Stimulated activated CD4-positive, alpha-beta T cell treated with anti-CD3 and anti-CD28 coated beads, Interleukin-4, amount 100 ng/mL, for 48 hours (primary cell): ENCODE measurements around the gene GRID1.

Experiments
- DNase-seq, 2 donors: peaks; one replicate each; pipeline ENCODE4 v3.0.0-alpha.2; 2020; ENCODE audit warnings: low read depth in 2 of 2

GRID1 gene

DNA sequence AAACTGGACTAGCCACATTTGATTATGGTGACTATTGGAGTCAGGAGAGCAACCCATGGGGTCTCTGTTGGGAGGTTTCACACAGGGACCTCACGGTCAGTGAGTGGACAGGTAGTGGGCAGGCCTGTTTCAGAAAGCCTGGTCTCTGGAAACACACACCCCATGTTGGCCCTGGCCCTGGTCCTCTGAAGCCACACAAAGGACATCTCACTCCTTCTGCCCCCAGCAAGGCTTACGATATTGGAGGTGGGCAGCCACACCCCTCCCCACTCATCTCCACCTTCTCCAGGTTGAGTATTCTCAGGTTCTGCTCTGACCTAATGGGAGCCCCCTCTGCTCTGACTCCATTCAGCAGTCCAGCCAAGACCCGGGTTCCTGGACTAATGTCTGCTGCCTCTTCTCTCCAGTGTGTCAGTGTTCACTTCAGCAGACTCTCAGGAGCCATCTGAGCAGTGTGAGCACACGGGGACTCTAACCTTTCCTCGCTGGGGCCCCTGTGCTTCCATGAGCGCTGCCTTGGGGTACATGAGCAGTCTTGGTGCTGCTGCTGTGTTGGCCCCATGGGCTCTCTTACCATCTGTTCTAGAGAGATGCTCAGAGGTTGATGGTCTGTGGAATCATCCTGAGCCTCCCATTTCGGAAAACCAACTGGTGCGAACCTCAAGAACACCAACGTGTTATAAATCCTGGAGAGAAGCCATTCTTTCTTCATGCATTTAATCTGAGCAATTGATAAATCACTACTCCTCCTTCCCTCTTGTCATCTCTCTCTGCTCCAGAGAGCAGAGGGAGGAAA, 748.6 kb downstream of the GRID1 start:
- DNase-seq: no peak

DNA sequence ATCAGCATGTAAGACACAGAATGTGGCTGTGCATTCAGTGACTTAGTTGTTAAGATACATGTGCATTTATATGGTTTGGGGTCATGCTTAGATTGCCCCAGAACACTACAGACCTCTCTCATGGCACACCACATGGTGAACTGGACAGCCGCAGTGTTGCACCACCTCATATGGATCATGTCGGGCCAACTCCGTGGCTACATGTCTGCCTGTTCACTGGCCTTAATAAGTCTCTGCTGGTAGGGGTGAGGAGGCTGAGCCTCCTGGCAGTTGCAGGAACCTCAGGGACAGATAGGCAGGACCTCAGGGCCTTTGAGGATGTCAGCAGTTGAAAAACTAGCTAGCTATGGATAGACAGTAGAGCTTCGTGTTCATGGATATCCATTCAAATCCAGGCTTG, 751.0 kb downstream of the GRID1 start:
- DNase-seq: no peak

DNA sequence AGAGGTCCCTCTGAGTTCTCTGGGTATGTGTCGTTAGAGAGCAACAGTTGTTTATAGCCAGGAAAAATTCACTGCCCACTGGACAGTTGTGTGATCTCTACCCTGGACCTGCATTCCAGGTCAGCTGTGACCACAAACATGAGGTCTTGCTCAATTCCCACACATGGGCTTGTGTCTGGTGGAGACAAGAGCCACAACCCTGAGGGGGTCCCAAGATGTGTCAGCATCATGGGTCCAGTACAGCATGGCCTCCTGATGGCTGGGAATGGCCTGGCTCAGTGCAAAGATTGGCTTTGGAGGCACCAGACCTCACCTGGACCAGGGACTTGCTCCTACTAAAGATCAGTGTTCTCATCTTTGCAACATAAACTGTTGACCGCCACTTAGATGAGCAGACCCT, 751.6 kb downstream of the GRID1 start:
- no peak for DNase-seq

DNA sequence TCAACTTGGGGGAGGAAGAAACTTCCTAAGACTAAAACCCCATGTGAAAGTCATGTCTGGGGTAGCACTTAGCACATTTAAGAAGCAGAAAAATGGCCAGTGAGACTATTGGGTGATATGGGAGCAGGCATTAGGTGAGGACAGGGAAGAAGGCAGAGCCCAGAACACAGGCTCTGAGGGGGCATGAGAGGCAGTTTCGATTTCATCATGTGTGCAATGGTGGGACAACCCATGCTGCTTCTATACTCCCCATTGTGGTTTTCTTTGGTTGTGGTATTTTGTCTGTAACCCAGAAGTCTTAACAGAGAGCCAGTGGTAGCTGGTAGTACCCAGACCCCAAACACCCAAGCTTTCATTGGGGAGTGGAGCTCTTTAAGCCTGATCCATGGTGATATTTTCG, 752.0 kb downstream of the GRID1 start:
- no peak for DNase-seq

DNA sequence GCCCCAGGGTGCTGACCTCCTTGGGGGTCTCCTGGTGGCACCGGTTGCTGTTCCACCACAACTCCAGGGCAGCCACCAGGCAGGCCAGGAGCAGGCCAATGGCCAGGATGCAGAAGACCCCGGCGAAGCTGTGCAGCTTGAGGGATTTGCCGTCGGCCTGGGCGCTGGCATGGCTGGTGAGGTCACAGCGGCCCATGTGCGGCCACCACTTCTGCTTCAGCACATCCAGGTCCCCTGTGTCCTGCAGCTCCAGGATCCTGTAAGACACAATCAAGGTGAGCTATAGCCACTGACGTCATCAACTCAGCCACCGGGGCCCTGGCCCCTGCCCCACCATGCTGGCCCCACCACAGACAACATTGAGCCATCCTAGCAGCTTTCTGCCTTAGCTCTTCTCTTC, 753.2 kb downstream of the GRID1 start:
- no peak for DNase-seq

DNA sequence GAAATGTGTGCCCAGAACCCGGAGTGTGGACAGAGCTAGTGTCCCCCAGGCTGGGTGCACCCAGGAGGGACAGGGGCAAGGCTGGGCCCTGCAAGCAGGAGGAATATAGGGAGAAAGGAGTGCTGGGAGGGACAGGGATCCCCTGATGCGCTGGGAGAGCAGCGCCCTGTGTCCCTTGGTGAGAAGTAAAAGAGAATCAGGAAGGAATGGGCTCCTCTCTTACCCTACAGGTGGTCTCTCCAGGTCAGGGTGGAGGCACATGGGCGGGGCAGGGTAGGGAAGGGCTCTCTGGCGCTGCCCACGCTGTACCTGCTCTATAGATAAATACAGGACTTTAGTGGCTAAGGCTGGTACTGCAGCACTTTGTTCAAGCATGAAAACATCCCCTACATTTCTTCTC, 753.8 kb downstream of the GRID1 start:
- DNase-seq: peak in 1 of 2 donors; percentile 2

DNA sequence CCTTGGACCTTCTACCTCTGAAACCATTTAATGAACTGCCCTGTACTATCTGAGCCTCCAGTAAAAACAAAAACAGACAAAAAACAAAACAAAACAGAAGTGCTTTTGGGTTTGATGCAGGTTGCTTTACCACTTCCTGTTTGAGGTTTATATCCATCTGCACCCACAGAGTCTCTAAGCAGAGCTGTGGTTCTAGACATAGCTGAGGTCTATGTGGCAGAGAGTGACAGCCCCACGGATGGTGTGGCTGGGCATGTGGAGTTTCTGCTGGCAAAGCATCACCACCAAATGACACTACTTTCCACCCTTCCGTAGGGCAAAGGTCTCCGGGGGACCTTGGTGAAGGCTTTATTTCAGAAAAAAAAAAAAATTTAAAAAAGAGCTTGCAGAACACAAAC, 754.2 kb downstream of the GRID1 start:
- no peak for DNase-seq

DNA sequence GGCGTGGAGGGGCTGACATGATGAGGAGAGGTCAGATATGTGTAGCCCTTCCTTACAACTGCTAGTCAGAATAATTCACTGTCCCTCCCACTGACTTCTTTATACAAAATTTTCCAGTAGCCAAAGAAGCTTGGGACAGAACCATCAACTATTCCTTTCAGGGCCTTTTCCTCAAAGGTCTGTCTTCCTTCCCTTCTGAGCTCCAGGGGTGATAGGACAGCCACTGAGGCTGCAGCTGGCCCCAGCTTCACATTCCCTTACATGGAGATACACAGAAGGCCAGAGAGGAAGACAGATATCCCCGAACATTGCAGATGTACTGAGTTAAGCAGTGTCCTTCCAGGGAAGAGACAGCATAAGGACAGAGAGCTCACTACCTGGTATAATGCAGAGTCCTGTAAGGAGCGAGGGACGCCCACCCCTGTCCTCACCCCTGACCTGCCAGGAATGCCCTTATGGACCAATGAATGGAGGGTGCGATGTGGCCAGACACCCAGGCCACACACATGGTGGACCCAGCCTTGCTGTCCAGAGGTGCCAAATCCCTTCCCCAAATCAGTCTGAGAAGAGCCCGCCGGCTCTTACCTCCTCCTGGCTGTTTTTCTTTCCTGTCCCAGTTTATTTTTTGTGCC, 754.7 kb downstream of the GRID1 start:
- DNase-seq: no peak

DNA sequence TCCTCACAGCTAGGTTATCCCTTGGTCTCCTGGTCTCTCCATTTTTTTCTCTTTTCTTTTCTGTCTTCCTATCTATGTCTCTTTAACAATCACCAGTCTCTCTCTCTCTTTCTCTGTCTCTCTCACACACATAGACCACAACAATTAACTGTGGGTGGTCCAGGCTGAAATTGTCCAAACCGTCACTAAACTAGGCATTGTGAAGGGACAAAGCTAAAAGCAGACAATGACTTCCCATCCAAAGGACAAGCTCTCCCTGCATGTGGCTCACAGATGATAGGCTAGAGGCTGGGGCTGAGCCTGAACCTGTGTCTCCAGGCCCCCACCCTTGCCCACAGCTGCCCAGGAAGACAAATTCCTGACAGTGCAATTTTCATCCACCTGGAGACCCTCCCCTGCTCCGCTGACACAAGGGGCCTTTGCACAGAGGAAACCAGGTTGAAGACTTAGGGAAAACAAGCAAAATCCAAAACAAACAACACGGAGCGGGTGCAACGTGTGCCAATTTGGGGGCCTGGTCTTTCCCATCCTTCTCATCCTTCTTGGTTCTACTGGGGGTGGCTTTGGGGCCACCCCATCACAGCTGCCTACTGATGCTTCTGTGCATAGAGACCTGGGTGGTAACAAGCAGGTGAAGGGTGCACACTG, 755.4 kb downstream of the GRID1 start:
- DNase-seq: no peak

DNA sequence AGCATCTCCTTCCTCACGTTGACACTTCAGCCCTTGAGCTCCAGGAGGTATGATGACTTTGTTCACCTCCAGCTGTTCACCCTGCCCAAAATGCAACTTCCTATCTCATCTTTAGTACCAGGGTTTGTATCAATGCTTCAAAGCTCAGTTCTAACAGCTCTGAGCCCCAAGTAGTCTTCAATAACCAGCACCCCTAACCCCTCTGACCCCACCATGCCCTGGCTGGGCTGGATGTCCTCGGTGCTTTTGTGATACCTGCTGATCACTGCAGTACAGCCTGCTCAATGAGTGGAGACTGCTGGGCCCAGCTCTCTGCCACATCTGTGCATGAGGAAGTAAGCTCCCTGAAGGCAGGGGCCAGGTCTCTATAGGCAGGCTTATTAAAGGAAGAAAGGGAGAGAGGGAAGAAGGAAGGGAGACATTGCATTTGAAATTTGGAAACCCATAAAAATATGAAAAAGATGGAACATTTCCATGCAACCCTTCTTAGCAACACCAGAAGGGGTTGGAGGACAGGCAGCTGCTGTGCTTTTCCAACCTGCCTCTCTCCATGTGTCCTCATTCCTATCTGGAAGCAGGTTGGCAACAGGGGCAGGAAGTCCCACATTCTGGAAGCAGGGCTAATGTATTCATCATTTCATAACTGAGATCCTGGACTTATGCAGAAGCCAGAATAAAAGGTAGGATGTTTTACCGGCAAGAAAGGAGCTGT, 756.1 kb downstream of the GRID1 start:
- no peak for DNase-seq

DNA sequence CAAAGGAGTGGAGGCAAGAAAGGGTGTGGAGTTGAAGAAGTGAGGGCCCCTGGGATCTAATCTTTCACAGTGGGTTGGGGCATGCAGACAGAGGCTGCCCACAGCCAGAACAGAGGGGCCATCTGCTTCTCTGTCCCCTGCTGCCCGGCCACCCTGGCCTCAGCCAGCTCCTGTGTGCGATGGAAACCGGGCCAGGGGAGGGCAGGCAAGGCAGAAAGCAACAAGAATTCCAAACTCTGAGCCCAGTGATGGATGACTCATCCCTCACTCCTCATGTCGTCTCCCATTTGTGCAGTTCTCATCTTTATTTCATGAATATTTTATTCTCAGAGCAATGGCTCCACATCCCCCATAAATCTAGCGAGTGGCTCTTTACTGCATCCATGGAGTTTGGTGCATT, 757.1 kb downstream of the GRID1 start:
- DNase-seq: no peak

DNA sequence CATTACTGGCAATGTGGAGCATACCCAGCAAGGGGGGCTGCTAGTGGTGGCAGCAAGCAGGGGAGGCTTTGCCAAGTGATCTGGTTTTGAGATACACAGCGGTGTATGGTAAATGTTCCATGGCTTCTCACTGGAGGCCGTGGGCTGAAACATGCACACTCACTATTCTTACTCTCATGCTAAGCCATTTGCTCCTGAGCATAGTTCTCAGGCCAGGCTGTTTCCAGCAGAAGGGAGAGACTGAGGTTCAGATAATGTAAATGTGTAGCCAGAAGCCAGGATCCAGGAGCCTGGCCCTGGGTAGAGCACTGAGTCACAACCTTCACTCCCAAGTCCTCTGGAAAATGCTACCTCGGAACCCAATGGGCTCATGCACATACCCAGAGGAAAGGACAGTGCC, 757.9 kb downstream of the GRID1 start:
- DNase-seq: no peak

DNA sequence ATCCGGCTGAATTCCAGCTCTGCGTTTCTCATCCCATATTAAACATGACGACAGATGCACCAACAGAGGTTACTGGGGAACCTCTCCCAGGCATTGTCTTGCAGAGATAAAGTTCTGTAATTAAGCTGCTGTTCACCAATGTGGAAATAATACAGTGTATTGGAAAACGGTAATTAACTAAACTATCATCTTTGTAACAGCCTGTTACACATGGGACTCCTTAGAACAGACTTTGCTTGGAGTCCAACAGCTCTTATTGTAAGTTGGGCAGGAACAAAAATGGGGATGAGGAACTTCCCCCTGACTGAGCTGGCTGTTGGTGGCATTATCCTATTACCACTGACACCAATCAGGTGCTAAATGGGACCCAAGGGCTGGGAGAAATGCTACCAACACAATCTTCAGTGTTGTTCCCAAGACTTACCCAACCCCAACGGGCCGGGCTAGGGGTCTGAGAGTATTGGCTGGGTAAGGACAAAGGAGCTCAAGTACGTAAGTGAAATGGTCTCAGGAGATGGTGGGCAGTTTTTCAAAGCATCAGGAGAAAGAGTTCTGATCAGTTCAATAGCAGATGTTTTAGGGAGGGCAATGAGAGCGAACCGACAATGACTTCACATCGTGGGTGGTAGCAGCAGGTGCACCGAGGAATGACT, 759.4 kb downstream of the GRID1 start:
- no peak for DNase-seq

DNA sequence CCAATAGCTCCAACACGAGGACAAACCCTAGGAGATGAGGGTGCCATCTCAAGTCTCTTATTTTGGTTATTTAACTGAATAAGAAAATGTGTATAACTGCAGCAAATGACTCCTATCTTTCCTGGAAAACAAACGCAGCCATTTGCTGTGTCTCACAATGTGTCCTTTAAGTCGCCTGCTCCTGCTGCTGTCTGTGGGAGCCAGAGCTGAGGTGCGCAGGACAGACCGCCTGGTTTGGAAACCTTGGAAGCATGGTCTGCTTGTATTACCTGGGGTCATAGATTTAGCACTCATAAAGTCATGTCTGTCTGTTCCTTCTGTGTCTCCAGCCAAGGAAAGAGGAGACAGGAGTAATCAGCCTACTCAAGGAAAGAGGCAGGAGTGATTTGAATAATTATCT, 760.2 kb downstream of the GRID1 start:
- DNase-seq: no peak

DNA sequence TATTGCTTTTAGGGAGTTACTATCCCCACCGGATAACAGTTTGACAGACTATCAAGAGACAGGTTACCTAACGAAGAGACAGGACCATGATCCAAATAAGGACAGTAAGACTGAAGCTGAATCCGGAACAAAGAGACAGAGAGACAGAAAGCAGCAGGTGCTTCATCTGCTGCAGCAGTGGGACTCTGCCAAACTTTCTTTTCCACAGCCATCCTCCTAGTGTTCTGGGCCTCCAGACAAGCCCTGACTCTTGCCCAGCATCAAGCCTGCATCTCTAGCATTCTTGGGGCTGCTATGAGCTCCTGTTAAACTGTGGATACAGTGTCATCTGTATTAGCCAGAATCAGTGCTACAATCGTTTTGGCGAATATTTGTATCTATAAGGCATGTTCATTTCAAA, 761.7 kb downstream of the GRID1 start:
- DNase-seq: no peak

DNA sequence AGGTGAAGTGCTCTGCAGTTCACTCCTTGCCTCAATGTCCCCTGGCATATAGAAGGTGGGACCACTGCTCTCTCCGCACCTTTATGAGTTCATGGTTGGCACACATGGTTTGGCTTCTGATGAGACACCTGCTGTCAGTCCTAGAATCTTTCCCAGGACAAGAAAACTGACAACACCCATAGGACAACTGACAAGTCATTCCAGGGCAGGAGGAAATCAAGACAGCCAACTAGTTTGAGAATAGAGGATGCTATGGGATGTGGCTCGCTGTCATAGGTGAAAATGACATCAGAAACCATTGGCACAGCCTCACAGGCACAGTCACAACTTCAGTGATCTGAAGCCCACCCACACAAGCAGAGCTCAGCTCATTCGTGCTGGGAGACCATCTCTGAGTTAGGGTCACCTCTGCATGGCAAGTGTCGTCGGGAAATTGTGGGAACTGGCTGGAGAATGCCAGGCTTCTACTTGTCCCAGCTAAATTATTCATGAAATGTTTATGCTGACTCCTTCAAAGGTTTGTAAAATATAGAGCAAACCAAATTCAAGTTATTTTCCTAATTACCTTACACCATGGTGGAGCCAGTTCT, 762.4 kb downstream of the GRID1 start:
- no peak for DNase-seq

DNA sequence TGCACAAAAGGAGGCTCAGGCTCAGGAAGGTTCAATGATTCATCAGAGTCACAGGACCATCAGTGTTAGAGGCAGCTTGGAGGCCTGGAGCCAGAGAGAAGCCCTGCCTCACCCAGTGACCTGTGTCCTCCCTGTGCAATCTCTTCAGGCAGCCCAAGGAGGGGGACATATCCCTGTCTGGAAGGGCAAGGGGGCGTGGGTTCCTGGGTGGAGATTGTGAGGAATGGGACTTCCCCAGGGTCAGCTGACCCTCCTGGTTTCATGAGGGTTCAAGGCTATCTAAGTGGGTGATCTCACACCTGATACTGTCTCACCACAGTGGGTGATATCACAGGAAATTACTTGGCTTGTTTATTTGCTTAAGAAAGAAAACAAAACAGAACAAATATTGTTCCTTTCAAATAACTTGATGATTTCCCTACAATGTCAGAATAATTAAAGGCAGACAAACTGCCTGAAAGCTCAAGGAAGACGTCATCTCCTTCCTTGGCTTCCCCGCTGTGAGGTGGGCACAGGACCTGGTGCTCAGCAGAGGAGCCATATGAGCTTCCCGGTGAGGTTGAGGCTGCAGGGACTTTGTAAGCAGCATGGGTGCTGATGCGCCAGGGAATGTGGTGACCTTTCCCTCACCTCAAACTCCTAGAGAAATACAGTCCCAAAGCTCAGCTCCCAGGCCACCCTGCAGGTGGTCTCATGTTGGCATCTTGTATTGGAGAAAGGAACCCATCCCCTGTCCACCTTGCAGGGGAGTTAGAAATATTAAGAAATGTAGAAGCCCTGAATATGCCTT, 763.2 kb downstream of the GRID1 start:
- DNase-seq: no peak

DNA sequence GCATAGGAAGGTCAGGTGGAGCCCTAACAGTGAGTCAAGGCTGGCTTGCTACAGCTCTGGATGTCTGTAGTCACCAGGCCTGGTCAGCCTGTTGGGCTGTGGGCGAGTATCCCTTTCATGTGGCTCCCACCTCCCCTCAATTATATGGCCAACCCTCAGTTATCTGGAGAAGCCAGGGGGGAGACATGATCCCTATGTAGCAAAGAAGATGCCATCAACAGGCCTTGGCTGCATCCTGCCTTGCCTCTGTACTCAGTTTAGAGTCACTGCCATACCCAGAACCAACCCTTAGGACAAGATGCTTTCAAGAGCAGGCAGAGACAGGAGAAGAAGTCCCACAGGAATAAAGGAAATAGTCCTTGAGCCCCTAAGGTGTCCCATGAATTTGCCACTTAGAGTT, 763.9 kb downstream of the GRID1 start:
- no peak for DNase-seq

DNA sequence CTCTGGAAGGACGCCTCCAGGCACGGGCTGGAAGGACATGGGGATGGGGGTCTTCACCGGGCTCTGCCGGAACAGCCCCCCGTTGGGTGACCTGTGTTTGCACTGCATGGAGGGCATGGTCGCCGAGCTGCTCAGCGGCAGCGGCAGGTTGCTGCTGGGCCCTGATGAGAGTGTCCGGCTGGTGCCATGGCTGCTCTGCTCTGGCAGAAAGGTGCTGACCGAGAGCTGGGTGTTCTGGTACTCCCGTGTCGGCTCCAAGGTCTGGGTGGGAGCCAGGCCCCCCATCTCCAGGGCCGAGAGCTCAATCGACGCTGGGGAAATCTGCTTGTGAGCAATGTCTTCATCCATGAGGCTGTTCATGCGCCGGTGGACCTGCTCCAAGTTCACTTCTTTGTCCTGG, 764.3 kb downstream of the GRID1 start:
- DNase-seq: no peak

DNA sequence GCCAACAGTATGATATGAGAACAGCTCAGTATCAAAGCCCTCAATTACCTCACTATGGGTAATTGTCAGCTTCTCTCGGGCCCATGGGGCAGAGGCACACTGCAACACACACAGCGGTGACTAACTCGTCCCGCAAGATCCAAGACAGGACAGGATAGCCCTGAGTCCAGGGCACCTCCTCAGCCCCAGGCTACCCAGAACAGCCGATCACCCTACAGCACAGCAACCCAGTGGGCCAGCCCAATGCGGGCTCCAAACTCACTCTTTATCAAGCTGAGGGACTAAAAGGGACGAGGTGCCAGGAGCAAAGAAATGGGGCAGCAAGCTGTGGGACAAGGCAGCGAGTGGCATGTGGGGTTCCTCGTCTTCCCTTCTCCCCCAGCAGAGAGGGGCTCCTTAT, 765.1 kb downstream of the GRID1 start:
- DNase-seq: no peak

DNA sequence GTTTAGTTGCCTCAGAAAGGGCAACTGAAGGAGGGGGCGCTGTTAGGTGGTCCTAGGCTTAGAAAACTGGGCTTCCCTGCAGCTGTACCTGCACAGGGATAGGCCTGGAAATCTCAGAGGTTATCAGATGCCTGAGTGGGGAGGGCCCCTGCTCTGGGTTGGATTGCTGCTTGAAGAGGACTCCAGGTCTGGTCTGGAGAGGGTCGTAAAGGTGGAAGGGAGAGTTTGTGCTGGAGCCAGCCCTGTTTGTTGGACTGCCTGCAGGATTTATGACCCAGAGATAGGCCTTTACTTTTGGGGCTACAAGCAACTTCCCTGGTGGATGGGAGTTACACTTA, 765.9 kb downstream of the GRID1 start:
- no peak for DNase-seq
